ENCODE measurements around the gene MXD1.

The MXD1 gene

DNA sequence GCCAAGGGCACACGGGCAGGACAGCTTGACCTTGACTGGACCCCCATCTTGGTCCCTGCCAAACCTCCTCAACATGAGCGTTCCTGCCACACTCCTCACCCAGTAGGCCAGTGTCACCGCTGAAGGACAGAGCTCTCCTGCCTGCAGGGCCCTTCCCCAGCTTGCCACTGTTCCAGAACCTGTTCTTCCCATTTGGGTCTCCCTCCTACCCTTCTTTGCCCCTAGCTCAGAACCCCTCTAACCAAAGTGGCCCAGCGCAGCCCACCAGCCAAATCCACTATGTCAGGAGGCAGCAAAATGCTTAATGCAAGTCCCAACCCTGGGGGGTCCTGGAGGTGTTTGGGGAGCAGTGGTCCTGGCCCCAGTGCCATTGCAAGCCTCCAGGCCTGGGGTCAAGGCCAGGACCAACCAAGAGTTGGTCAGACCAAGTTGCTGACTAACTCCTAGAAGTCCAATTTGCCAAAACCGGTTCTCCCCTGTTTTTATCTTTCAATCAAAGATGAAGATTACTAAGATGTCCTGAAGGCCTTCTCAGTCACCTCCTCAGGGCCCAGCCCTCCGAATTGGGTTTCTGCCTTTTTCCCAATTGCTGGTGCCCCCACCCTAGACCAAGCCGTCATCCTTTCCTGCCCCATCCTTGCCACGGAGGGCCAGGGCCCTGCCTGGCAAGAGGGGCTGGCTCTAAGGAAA lies 51.0 kb downstream of the MXD1 start:
- WGBS (ENCODE audit: extremely low coverage, insufficient coverage, low lambda C conversion rate) = no CpG with 5 or more reads among the region's 8 CpGs
- no peak overlapping the region for H4K8ac ChIP-seq (ENCODE audit: low read depth, low read length)
- H3K79me1 ChIP-seq (ENCODE audit: low read length) = no peaks in the 10 kb centered on the region

DNA sequence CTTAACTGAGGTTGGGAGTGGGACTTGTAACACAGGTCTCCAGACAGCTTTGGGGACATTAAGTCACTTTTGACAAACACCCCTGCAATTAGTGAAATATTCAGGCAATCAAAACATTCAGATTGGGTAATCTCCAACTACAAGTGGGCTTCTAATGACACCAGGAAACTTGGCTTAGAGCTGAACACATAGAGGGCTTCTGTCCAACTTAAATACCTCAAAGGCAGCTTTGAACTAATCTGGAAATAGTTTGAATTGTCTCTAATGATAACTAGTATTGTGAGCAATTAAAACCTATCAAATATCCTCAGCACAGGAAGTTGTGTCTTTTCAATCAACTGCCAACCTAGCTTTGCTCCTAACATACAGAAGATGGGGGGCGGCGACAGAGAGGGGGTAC lies 51.6 kb downstream of the MXD1 start:
- no peaks in the 10 kb centered on the region for H3K27me3 ChIP-seq (ENCODE audit: insufficient read depth, low read length, poor library complexity)
- H3K4me2 ChIP-seq (ENCODE audit: low read length) = no peak overlapping the region
- no peak overlapping the region for H3K27ac ChIP-seq (ENCODE audit: low read depth, low read length)
- no peak overlapping the region for H3K4me3 ChIP-seq (ENCODE audit: low read length)
- no peak overlapping the region for H2BK15ac ChIP-seq (replicated peaks; ENCODE audit: low read depth)
- no peak overlapping the region for H2AK5ac ChIP-seq (ENCODE audit: low read length)
- no peak overlapping the region for H3K56ac ChIP-seq (ENCODE audit: low read length)
- H2BK120ac ChIP-seq (ENCODE audit: low read depth, low read length) = no peak overlapping the region
- no CpG with 5 or more reads among the region's 2 CpGs for WGBS (ENCODE audit: extremely low coverage, insufficient coverage, low lambda C conversion rate)
- no peaks in the 10 kb centered on the region for H3K36me3 ChIP-seq (ENCODE audit: control insufficient read depth, insufficient read depth, low read length)
- no peak overlapping the region for H4K5ac ChIP-seq (ENCODE audit: low read length)
- no peak for DNase-seq
- H4K8ac ChIP-seq (ENCODE audit: low read depth, low read length) = no peak overlapping the region
- no peaks in the 10 kb centered on the region for H3K79me2 ChIP-seq (ENCODE audit: control insufficient read depth, insufficient read depth, low read length)
- no peak overlapping the region for H3K4ac ChIP-seq (ENCODE audit: low read depth, low read length)
- no peak overlapping the region for H3K9ac ChIP-seq (ENCODE audit: low read length)
- no peak overlapping the region for H3K23ac ChIP-seq (ENCODE audit: low read length)
- H3K79me1 ChIP-seq (ENCODE audit: low read length) = no peaks in the 10 kb centered on the region
- H3K4me1 ChIP-seq (ENCODE audit: control insufficient read depth, low read depth, low read length) = no peaks in the 10 kb centered on the region
- no peak overlapping the region for H2BK5ac ChIP-seq (ENCODE audit: low read length)
- no peak overlapping the region for H3K18ac ChIP-seq (ENCODE audit: low read length)

More for the DNA sequence above, 51.0 kb downstream of the MXD1 start:
- H2BK120ac ChIP-seq (ENCODE audit: low read depth, low read length) = no peak overlapping the region
- no peak overlapping the region for H3K9ac ChIP-seq (ENCODE audit: low read length)
- no peak overlapping the region for H3K4me3 ChIP-seq (ENCODE audit: low read length)
- no peak overlapping the region for H3K23ac ChIP-seq (ENCODE audit: low read length)
- H2BK15ac ChIP-seq (replicated peaks; ENCODE audit: low read depth) = no peak overlapping the region
- H3K36me3 ChIP-seq (ENCODE audit: control insufficient read depth, insufficient read depth, low read length) = no peaks in the 10 kb centered on the region
- no peak overlapping the region for H3K4ac ChIP-seq (ENCODE audit: low read depth, low read length)
- H3K27me3 ChIP-seq (ENCODE audit: insufficient read depth, low read length, poor library complexity) = no peaks in the 10 kb centered on the region
- H4K5ac ChIP-seq (ENCODE audit: low read length) = no peak overlapping the region
- H3K79me2 ChIP-seq (ENCODE audit: control insufficient read depth, insufficient read depth, low read length) = no peaks in the 10 kb centered on the region
- DNase-seq = no peak
- H2AK5ac ChIP-seq (ENCODE audit: low read length) = no peak overlapping the region
- no peaks in the 10 kb centered on the region for H3K4me1 ChIP-seq (ENCODE audit: control insufficient read depth, low read depth, low read length)
- H3K4me2 ChIP-seq (ENCODE audit: low read length) = no peak overlapping the region
- H3K18ac ChIP-seq (ENCODE audit: low read length) = no peak overlapping the region
- no peak overlapping the region for H2BK5ac ChIP-seq (ENCODE audit: low read length)
- no peak overlapping the region for H3K56ac ChIP-seq (ENCODE audit: low read length)
- no peak overlapping the region for H3K27ac ChIP-seq (ENCODE audit: low read depth, low read length)

DNA sequence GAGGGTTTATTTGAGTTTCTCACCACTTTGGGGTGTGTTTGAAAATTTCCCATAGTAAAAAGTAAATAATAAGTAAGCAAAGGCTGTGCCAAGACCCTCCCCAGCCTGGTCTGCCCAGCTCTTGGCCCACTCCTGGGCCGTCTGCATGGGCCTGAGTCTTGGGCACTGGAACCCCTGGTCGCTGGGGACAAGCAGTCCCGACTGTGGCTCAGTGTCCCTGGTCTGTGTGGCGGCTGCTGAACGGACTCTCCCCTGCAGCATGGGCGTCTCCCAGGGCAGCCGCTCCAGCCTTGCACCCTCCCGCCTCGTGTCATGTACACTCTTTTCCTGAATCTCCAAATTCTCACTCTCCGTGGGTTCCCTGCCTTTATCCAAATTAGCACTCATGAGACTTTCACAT lies 53.7 kb downstream of the MXD1 start:
- DNase-seq = no peak
- Histone ChIP-seq H3K4me2 (ENCODE audit: low read length) (no peak overlapping the region), H3K4me3 (ENCODE audit: low read length) (no peak overlapping the region), H4K5ac (ENCODE audit: low read length) (no peak overlapping the region), H3K18ac (ENCODE audit: low read length) (no peak overlapping the region), H3K4me1 (ENCODE audit: control insufficient read depth, low read depth, low read length) (no peaks in the 10 kb centered on the region), H2BK5ac (ENCODE audit: low read length) (no peak overlapping the region), H3K27me3 (ENCODE audit: insufficient read depth, low read length, poor library complexity) (no peaks in the 10 kb centered on the region), H2BK120ac (ENCODE audit: low read depth, low read length) (no peak overlapping the region), H3K9ac (ENCODE audit: low read length) (no peak overlapping the region), H3K56ac (ENCODE audit: low read length) (no peak overlapping the region), H2AK5ac (ENCODE audit: low read length) (no peak overlapping the region), H3K79me2 (ENCODE audit: control insufficient read depth, insufficient read depth, low read length) (no peaks in the 10 kb centered on the region), H4K8ac (ENCODE audit: low read depth, low read length) (no peak overlapping the region), H2BK15ac (replicated peaks; ENCODE audit: low read depth) (no peak overlapping the region), H3K36me3 (ENCODE audit: control insufficient read depth, insufficient read depth, low read length) (no peaks in the 10 kb centered on the region), H3K4ac (ENCODE audit: low read depth, low read length) (no peak overlapping the region), H3K23ac (ENCODE audit: low read length) (no peak overlapping the region), H3K27ac (ENCODE audit: low read depth, low read length) (no peak overlapping the region), H3K79me1 (ENCODE audit: low read length) (no peaks in the 10 kb centered on the region)
- WGBS (ENCODE audit: extremely low coverage, insufficient coverage, low lambda C conversion rate) = no CpG with 5 or more reads among the region's 10 CpGs

- no CpG with 5 or more reads among the region's 16 CpGs for WGBS (ENCODE audit: extremely low coverage, insufficient coverage, low lambda C conversion rate)
- Histone ChIP-seq H3K23ac (ENCODE audit: low read length) (peak overlapping the region; percentile 80), H3K4me3 (ENCODE audit: low read length) (no peak overlapping the region)
Observed at GRCh38 chr2:69969126-69969983, 54.4 kb downstream of the MXD1 start.

DNA sequence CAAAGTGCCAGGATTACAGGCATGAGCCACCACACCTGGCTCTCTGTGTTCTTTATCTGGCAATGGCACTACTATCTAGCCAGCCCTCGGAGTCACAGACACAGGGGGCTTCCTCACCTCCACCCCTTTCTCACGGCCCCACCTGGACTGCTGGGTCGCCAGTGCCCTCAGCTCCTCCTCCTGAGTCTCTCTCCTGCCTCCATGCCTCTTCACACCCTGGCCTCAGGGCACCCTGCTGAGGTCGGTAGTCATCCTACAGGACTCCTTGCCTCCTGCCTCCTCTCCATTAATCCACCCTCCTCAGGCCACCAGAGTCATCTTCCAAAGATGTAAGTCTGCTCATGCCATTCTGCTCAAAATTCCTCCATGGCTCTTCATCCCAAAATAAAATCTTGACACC lies 55.1 kb downstream of the MXD1 start:
- Histone ChIP-seq H3K56ac (ENCODE audit: low read length) (no peak overlapping the region), H3K4ac (ENCODE audit: low read depth, low read length) (no peak overlapping the region), H2BK15ac (replicated peaks; ENCODE audit: low read depth) (no peak overlapping the region), H4K8ac (ENCODE audit: low read depth, low read length) (no peak overlapping the region), H2BK120ac (ENCODE audit: low read depth, low read length) (no peak overlapping the region), H3K4me3 (ENCODE audit: low read length) (no peak overlapping the region), H3K9ac (ENCODE audit: low read length) (no peak overlapping the region), H3K4me1 (ENCODE audit: control insufficient read depth, low read depth, low read length) (no peaks in the 10 kb centered on the region), H3K79me2 (ENCODE audit: control insufficient read depth, insufficient read depth, low read length) (no peaks in the 10 kb centered on the region), H2BK5ac (ENCODE audit: low read length) (no peak overlapping the region), H3K36me3 (ENCODE audit: control insufficient read depth, insufficient read depth, low read length) (no peaks in the 10 kb centered on the region), H3K27ac (ENCODE audit: low read depth, low read length) (no peak overlapping the region), H3K27me3 (ENCODE audit: insufficient read depth, low read length, poor library complexity) (no peaks in the 10 kb centered on the region), H4K5ac (ENCODE audit: low read length) (no peak overlapping the region), H3K23ac (ENCODE audit: low read length) (no peak overlapping the region), H3K4me2 (ENCODE audit: low read length) (no peak overlapping the region), H3K18ac (ENCODE audit: low read length) (no peak overlapping the region), H3K79me1 (ENCODE audit: low read length) (no peaks in the 10 kb centered on the region), H2AK5ac (ENCODE audit: low read length) (no peak overlapping the region)
- DNase-seq = peak; percentile 67
- WGBS (ENCODE audit: extremely low coverage, insufficient coverage, low lambda C conversion rate) = no CpG with 5 or more reads among the region's 4 CpGs

More at GRCh38 chr2:69969126-69969983, 54.4 kb downstream of the MXD1 start:
- Histone ChIP-seq H3K79me1 (ENCODE audit: low read length) (no peaks in the 10 kb centered on the region), H4K8ac (ENCODE audit: low read depth, low read length) (no peak overlapping the region), H4K5ac (ENCODE audit: low read length) (no peak overlapping the region), H2AK5ac (ENCODE audit: low read length) (no peak overlapping the region), H3K4me2 (ENCODE audit: low read length) (no peak overlapping the region), H2BK120ac (ENCODE audit: low read depth, low read length) (no peak overlapping the region), H3K79me2 (ENCODE audit: control insufficient read depth, insufficient read depth, low read length) (no peaks in the 10 kb centered on the region), H2BK15ac (replicated peaks; ENCODE audit: low read depth) (no peak overlapping the region), H3K27ac (ENCODE audit: low read depth, low read length) (no peak overlapping the region), H3K18ac (ENCODE audit: low read length) (no peak overlapping the region), H3K27me3 (ENCODE audit: insufficient read depth, low read length, poor library complexity) (no peaks in the 10 kb centered on the region), H2BK5ac (ENCODE audit: low read length) (no peak overlapping the region), H3K36me3 (ENCODE audit: control insufficient read depth, insufficient read depth, low read length) (no peaks in the 10 kb centered on the region), H3K9ac (ENCODE audit: low read length) (no peak overlapping the region), H3K4me1 (ENCODE audit: control insufficient read depth, low read depth, low read length) (no peaks in the 10 kb centered on the region), H3K4ac (ENCODE audit: low read depth, low read length) (no peak overlapping the region), H3K56ac (ENCODE audit: low read length) (no peak overlapping the region)
- DNase-seq = no peak
